Left ventricle myocardium inferior (tissue), 1 donor: ENCODE results near the gene RNF38. TPM values are rescaled to one million over a fixed set of nuclear protein-coding genes. Genes with fewer than 3 reads are reported as not detected.
A peak's percentile ranks its signal among the peaks of the same experiment; 100 is the strongest.

Source experiments
- DNase-seq: peaks from one replicate; pipeline ENCODE4 v3.0.0-alpha.2; 2020
- H3K27ac ChIP-seq: fragments of 200-600 bp; replicated peaks from 2 replicates; pipeline ENCODE4 v1.8.0; 2021
- H3K27me3 ChIP-seq: fragments of 200-600 bp; 2 replicates; pipeline ENCODE4 v1.8.0; 2021; ENCODE audit warnings: low read depth
- H3K36me3 ChIP-seq: fragments of 200-600 bp; 2 replicates; pipeline ENCODE4 v1.8.0; 2021
- H3K4me1 ChIP-seq: fragments of 200-600 bp; 2 replicates; pipeline ENCODE4 v1.8.0; 2021
- H3K4me3 ChIP-seq: fragments of 200-600 bp; 2 replicates; pipeline ENCODE4 v1.8.0; 2021; ENCODE audit warnings: mild to moderate bottlenecking, moderate library complexity
- H3K9me3 ChIP-seq: fragments of 200-600 bp; replicated peaks from 2 replicates; pipeline ENCODE4 v1.8.0; 2021
- CTCF ChIP-seq: fragments of 200-600 bp; IDR thresholded peaks from 2 replicates; pipeline ENCODE4 v1.8.0; 2021; ENCODE audit warnings: antibody characterized with exemption, mild to moderate bottlenecking, borderline replicate concordance
- intact Hi-C: fragments of 100-400 bp; cut with micrococcal nuclease; formaldehyde crosslinking; loops from one replicate; pipeline ENCODE4 v1.11.0; 2022
- total RNA-seq: library from RNA; stranded (reverse); fragmentation: NEBNext Ultra II Directional; extraction: Animal tissue kit (Norgen Biotek cat#: 25700); gene quantifications from one replicate; pipeline ENCODE4 v1.2.1, GENCODE V29; 2021
- donor health status: DM: no; HTN: yes; CAD: no; lungs with severe emphysema.

The RNF38 gene
- total RNA-seq, 1 donor from 2014 or later, result 25.7 TPM

- Histone ChIP-seq H3K36me3 (no peaks in the 10 kb centered on the region), H3K4me3 (no peak overlapping the region), H3K27me3 (peaks cover 7% of the 10 kb centered on the region), H3K27ac (no peak overlapping the region), H3K9me3 (peaks cover 4% of the 10 kb centered on the region), H3K4me1 (peaks cover 3% of the 10 kb centered on the region)
- DNase-seq, result no peak
- no peak for TF ChIP-seq CTCF
- intact Hi-C loops, result no loop called here
Observed at GRCh38 chr9:36320466-36320865, 79.6 kb downstream of the RNF38 start.

- intact Hi-C loops, result no loop called here
- no peak overlapping the region for H3K4me3 ChIP-seq
- H3K27ac ChIP-seq, result no peak overlapping the region
- no peak for TF ChIP-seq CTCF
- H3K4me1 ChIP-seq, result peaks cover 3% of the 10 kb centered on the region
- H3K27me3 ChIP-seq, result peaks cover 7% of the 10 kb centered on the region
- no peaks in the 10 kb centered on the region for H3K36me3 ChIP-seq
- DNase-seq, result no peak
- peaks cover 4% of the 10 kb centered on the region for H3K9me3 ChIP-seq
Observed at GRCh38 chr9:36319806-36320205, 80.3 kb downstream of the RNF38 start.

- Histone ChIP-seq H3K4me3 (no peak overlapping the region), H3K4me1 (peaks cover 3% of the 10 kb centered on the region), H3K27me3 (peaks cover 7% of the 10 kb centered on the region), H3K36me3 (no peaks in the 10 kb centered on the region), H3K27ac (no peak overlapping the region), H3K9me3 (peaks cover 4% of the 10 kb centered on the region)
- DNase-seq, result no peak
- intact Hi-C loops, result no loop called here
- TF ChIP-seq CTCF, result no peak
Observed at GRCh38 chr9:36319183-36319582, 80.9 kb downstream of the RNF38 start.

- intact Hi-C loops, result no loop called here
- Histone ChIP-seq H3K27ac (no peak overlapping the region), H3K4me1 (peaks cover 3% of the 10 kb centered on the region), H3K9me3 (peaks cover 4% of the 10 kb centered on the region), H3K36me3 (no peaks in the 10 kb centered on the region), H3K27me3 (peaks cover 7% of the 10 kb centered on the region), H3K4me3 (no peak overlapping the region)
- TF ChIP-seq CTCF, result no peak
- no peak for DNase-seq
Observed at GRCh38 chr9:36318212-36318802, 81.8 kb downstream of the RNF38 start.

GRCh38 chr9:36317766-36318165 lies 82.3 kb downstream of the RNF38 start:
- DNase-seq, result peak; percentile 19
- peaks cover 4% of the 10 kb centered on the region for H3K9me3 ChIP-seq
- H3K4me1 ChIP-seq, result peaks cover 3% of the 10 kb centered on the region
- TF ChIP-seq CTCF, result no peak
- intact Hi-C loops, result no loop called here
- H3K27ac ChIP-seq, result no peak overlapping the region
- no peak overlapping the region for H3K4me3 ChIP-seq
- H3K36me3 ChIP-seq, result no peaks in the 10 kb centered on the region
- H3K27me3 ChIP-seq, result peaks cover 7% of the 10 kb centered on the region
